Brain microvascular endothelial cell (primary cell): ENCODE measurements around the gene MRPL24.

Source experiments
- DNase-seq: peaks from one replicate; pipeline ENCODE4 v3.0.0-alpha.2; 2020
- H3K27ac ChIP-seq: fragments of 250-450 bp; sonication (Bioruptor Pico); 2 replicates; pipeline ENCODE4 v1.5.1; 2020; ENCODE audit warnings: mild to moderate bottlenecking, moderate library complexity
- H3K27me3 ChIP-seq: fragments of 250-450 bp; sonication (Bioruptor Pico); replicated peaks from 2 replicates; pipeline ENCODE4 v1.5.1; 2020; ENCODE audit warnings: mild to moderate bottlenecking
- H3K36me3 ChIP-seq: fragments of 250-450 bp; sonication (Bioruptor Pico); replicated peaks from 2 replicates; pipeline ENCODE4 v1.5.1; 2020; ENCODE audit warnings: mild to moderate bottlenecking
- H3K4me3 ChIP-seq: 2 replicates; pipeline ENCODE4 v1.5.1; 2011; ENCODE audit warnings: low read depth, mild to moderate bottlenecking, control low read depth, low read length, moderate library complexity
- in situ Hi-C: cut with HindIII; loops from 2 replicates; pipeline ENCODE4 v1.10.0; 2017; ENCODE audit warnings: low sequenced_read_pairs, low pct_ligation_motif_present
- TF ChIP-seq, protein P1 (sequence below): IDR thresholded peaks from 2 replicates; pipeline ENCODE4 v1.5.1; 2011; ENCODE audit warnings: low read depth, mild to moderate bottlenecking, moderate library complexity, low read length, control low read depth, inconsistent platforms; ENCODE audit errors: missing control alignments

The MRPL24 gene

DNA sequence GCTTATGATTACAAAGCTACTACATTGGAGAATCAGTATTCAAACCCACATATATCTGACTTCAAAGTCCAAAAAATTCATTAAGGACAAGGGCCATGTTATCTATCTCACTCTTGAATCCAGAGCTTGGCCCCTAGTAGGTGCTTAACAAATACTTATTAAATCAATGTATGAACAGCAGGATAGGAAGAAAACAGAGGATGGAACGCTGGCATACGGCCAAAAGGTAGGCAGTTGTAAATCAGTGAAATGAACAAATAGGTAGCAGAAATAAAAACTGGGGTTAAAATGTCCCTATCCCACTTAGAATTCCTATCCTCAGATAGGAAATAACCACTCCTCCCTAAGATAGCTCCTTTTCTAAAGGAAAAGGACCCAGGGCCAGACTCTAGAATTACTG is 2.0 kb downstream of the MRPL24 start:
- TF ChIP-seq, protein P1, sequence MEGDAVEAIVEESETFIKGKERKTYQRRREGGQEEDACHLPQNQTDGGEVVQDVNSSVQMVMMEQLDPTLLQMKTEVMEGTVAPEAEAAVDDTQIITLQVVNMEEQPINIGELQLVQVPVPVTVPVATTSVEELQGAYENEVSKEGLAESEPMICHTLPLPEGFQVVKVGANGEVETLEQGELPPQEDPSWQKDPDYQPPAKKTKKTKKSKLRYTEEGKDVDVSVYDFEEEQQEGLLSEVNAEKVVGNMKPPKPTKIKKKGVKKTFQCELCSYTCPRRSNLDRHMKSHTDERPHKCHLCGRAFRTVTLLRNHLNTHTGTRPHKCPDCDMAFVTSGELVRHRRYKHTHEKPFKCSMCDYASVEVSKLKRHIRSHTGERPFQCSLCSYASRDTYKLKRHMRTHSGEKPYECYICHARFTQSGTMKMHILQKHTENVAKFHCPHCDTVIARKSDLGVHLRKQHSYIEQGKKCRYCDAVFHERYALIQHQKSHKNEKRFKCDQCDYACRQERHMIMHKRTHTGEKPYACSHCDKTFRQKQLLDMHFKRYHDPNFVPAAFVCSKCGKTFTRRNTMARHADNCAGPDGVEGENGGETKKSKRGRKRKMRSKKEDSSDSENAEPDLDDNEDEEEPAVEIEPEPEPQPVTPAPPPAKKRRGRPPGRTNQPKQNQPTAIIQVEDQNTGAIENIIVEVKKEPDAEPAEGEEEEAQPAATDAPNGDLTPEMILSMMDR, result no peak
- Histone ChIP-seq H3K27me3 (no peaks in the 10 kb centered on the region), H3K4me3 (no peak overlapping the region), H3K27ac (no peak overlapping the region), H3K36me3 (peaks cover 37% of the 10 kb centered on the region)
- no peak for DNase-seq
- in situ Hi-C loops, result no loop called here

DNA sequence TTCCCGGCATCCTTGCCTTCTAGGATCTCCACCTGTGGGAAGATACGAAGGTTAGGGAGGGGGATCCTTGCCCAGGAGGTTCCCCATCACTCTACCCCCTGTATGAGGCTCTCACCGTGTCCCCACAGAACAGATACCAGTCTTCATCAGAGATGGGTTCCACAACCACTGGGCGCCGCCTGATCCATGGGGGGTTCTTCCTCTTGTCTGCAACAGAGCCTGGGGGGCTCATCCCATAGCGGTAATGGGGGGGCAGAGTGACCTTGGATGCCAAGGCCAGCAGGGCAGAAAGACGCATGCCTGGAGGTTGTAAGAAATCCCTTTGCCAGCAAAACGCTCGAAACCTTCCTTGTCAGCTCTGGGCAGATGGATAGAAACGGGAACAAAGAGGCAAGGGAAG is 2.5 kb downstream of the MRPL24 start:
- TF ChIP-seq, protein P1, result no peak
- Histone ChIP-seq H3K27ac (no peak overlapping the region), H3K36me3 (peaks cover 37% of the 10 kb centered on the region), H3K4me3 (no peak overlapping the region), H3K27me3 (no peaks in the 10 kb centered on the region)
- in situ Hi-C loops, result no loop called here
- no peak for DNase-seq

DNA sequence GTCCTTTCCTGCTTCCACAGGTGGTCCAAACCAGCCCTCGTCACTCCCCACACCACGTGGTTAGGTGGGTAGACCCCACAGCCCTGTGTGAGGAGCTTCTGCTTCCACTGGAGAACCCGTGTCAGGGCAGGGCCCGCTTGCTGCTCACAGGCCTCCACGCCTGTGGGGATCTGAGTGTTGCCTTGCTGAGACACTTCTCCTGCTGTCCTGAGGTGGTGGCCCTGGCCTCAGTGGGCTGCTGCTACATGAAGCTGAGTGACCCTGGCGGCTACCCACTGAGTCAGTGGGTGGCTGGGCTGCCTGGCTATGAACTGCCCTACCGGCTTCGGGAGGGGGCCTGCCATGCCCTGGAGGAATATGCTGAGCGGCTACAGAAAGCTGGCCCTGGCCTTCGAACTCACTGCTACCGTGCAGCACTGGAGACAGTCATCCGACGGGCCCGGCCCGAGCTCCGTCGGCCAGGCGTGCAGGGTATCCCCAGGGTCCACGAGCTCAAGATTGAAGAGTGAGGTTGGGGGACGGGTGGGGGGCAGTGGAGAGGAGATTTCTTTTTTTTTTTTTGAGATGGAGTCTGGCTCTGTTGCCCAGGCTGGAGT is 6.8 kb downstream of the MRPL24 start:
- in situ Hi-C loops, result no loop called here
- H3K36me3 ChIP-seq, result peaks cover 20% of the 10 kb centered on the region
- TF ChIP-seq, protein P1, result no peak
- no peak overlapping the region for H3K4me3 ChIP-seq
- H3K27ac ChIP-seq, result no peak overlapping the region
- DNase-seq, result no peak
- no peaks in the 10 kb centered on the region for H3K27me3 ChIP-seq

DNA sequence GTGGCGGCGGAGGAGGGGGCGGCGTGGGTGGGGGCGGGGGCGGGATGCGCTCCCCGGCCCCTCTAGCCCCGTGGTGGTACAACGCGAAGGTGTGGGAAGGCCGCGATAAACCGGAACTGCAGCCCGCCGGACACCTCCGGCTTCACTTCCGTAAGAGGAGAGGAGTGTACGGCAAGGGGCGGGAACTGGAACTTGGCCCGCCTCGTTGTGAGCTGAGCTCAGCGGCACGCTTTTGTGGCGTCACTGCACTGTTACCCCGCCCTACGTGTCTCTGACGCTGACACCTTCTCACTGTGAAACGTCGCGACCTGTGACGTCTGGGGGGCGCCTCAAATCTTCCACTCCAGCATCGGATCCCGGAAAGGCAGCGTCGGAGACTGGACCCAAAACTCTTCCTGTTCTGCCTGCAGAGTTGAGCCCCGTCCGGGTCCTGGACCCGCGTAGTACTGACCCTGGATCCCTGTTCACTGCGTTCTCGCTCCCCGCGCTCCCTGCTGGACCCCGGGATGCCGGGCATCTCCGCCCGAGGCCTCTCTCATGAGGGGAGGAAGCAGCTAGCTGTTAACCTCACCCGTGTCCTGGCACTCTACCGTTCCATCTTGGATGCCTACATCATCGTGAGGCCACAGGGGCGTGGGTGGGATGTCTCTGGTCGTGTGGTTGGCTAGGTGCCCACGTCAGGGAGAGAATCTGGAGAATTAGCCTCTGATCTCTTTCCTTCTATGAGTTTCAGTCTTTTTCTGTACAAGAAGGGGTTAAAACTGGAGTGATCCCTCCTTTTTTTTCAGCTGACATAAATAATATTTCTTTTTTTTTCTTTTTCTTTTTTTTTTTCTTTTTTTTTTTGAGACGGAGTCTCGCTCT is 12.1 kb downstream of the MRPL24 start, which contains the start of gene ISG20L2:
Gene ISG20L2, minus strand, starts transcription at position 168 of the 864 bp plus-strand sequence. CDS start 1,114 bp downstream, outside the sequence.
- DNase-seq, result peak; percentile 98
- Histone ChIP-seq H3K27me3 (no peaks in the 10 kb centered on the region), H3K27ac (peak within 1 kb of the TSS; percentile 86), H3K4me3 (peak within 1 kb of the TSS; percentile 96), H3K36me3 (peaks cover 7% of the 10 kb centered on the region)
- TF ChIP-seq, protein P1, result peak; percentile 3
- in situ Hi-C loops, result no loop called here

DNA sequence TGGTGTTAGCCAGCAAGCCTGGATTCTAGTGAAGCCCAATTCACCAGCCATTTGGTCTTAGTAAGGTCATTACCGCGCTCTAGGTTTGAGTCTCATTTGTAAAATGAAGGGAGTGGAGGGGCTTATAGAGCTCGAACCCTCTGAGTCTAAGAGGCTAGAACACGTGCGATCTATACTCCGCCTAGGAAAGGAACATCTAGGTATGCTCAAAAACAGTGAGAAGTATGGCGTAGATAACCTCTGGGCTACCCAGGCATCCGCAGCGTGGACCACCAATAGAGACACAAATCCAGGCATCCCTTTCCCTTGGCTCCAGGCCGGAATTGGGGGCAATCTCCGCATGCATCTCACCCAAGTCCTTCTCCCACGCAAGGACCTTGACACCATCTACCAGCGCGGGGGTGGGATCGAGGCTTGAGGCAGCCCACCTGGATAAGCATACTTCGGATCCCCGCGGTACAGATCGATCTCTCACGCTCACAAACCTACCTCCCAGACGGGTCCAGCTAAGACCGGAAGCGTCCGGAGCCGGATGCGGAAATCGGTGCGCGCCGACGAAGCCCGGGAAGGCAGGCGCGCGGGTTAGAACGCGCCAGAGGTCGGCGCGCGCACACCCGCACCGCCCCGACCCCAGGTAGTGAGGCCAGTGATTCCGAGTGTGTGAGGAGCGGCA is 12.8 kb downstream of the MRPL24 start, which contains the start of gene METTL25B:
Gene METTL25B, plus strand, starts transcription at position 544 of the 673 bp plus-strand sequence. CDS start 636 bp downstream, outside the sequence.
- Histone ChIP-seq H3K36me3 (peaks cover 14% of the 10 kb centered on the region), H3K4me3 (peak within 1 kb of the TSS; percentile 96), H3K27ac (peak within 1 kb of the TSS; percentile 86), H3K27me3 (no peaks in the 10 kb centered on the region)
- TF ChIP-seq, protein P1, result no peak
- DNase-seq, result peak; percentile 54
- in situ Hi-C loops, result no loop called here
